ENCODE results near the gene GSTA4.

DNA sequence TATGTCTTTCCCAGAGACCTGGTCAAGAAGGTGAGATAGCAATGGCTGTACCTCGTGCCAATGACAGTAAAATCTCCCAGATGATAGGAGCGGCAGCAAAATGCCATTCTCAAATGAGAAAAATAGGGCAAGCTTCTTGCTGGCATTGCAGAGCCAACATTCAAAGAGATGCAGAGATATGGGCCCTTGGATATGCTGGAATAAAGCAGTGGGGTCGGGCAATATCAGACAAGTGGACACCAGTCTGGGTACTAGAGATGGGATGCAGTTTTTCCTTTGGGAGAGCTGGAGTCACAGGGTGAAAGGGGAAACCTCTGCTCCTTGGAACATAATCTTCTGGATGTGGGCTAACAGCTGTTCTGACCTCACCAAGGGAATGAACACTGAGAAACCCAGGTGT is 29.0 kb downstream of the GSTA4 start:
- TF ChIP-seq POLR2AphosphoS5 (IDR thresholded peaks at IDR 0.05; ENCODE audit: borderline replicate concordance, low read depth, low read length) (no peak), EZH2 (IDR thresholded peaks at IDR 0.05) (no peak), FOXP2 (optimal IDR thresholded peaks at IDR 0.05; ENCODE audit: control extremely low read depth, extremely low read length, insufficient read depth) (no peak)
